Right atrium auricular region (tissue), 2 donors: ENCODE results near the gene RGS6. TPM values are rescaled to one million over a fixed set of nuclear protein-coding genes. Genes with fewer than 3 reads are reported as not detected.
A peak's percentile ranks its signal among the peaks of the same experiment; 100 is the strongest.

Experiments used
- DNase-seq: peaks from one replicate; pipeline ENCODE4 v3.0.0-alpha.2; 2019; ENCODE audit warnings: low spot score
- H3K27ac ChIP-seq, 2 donors: fragments of 200-600 bp; sonication (generic); 1 replicate in 1 of 2; 2 replicates in 1 of 2; pipeline ENCODE4 v1.5.1; 2016 to 2019
- H3K27me3 ChIP-seq, 2 donors: fragments of 200-600 bp; sonication (generic); one replicate each; pipeline versions ENCODE4 v1.5.1 to v1.6.0; 2017 to 2019
- H3K36me3 ChIP-seq: fragments of 200-600 bp; sonication (generic); one replicate; pipeline ENCODE4 v1.5.1; 2016
- H3K4me1 ChIP-seq, 2 donors: fragments of 200-600 bp; sonication (generic); one replicate each; pipeline versions ENCODE4 v1.5.1 to v1.6.0; 2017 to 2019
- H3K4me3 ChIP-seq, 2 donors: fragments of 200-600 bp; sonication (generic); 1 replicate in 1 of 2; 2 replicates in 1 of 2; pipeline ENCODE4 v1.5.1; 2017 to 2019; ENCODE audit warnings: mild to moderate bottlenecking in 1 of 2, moderate library complexity in 1 of 2
- H3K9me3 ChIP-seq, 2 donors: fragments of 200-600 bp; sonication (generic); one replicate each; pipeline ENCODE4 v1.5.1; 2019
- total RNA-seq, 2 donors: library from RNA; depleted of rRNA; stranded (reverse); fragments of >200 nt; gene quantifications; one replicate each; pipeline ENCODE4 v1.1.0, GENCODE V29; 2016
- TF ChIP-seq, protein P1 (sequence below), 2 donors: fragments of 200-600 bp; sonication (generic); IDR thresholded peaks; one replicate each; pipeline ENCODE4 v1.5.1; 2019; ENCODE audit warnings: antibody characterized with exemption in 2 of 2

Gene RGS6
- total RNA-seq, 2 donors from 2014 or later = 12.1 to 13.1 TPM

- Histone ChIP-seq H3K4me1 (peaks cover 0 to 14% of the 10 kb centered on the region in 2 donors), H3K27me3 (no peaks in the 10 kb centered on the region), H3K36me3 (no peaks in the 10 kb centered on the region), H3K27ac (peak overlapping the region; percentile 71 to 77), H3K4me3 (no peak overlapping the region), H3K9me3 (no peaks in the 10 kb centered on the region)
- DNase-seq = no peak
- TF ChIP-seq, protein P1, sequence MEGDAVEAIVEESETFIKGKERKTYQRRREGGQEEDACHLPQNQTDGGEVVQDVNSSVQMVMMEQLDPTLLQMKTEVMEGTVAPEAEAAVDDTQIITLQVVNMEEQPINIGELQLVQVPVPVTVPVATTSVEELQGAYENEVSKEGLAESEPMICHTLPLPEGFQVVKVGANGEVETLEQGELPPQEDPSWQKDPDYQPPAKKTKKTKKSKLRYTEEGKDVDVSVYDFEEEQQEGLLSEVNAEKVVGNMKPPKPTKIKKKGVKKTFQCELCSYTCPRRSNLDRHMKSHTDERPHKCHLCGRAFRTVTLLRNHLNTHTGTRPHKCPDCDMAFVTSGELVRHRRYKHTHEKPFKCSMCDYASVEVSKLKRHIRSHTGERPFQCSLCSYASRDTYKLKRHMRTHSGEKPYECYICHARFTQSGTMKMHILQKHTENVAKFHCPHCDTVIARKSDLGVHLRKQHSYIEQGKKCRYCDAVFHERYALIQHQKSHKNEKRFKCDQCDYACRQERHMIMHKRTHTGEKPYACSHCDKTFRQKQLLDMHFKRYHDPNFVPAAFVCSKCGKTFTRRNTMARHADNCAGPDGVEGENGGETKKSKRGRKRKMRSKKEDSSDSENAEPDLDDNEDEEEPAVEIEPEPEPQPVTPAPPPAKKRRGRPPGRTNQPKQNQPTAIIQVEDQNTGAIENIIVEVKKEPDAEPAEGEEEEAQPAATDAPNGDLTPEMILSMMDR (IDR thresholded peaks at IDR 0.05) = no peak
Observed at GRCh38 chr14:72565149-72565559, 632.9 kb downstream of the RGS6 start.

DNA sequence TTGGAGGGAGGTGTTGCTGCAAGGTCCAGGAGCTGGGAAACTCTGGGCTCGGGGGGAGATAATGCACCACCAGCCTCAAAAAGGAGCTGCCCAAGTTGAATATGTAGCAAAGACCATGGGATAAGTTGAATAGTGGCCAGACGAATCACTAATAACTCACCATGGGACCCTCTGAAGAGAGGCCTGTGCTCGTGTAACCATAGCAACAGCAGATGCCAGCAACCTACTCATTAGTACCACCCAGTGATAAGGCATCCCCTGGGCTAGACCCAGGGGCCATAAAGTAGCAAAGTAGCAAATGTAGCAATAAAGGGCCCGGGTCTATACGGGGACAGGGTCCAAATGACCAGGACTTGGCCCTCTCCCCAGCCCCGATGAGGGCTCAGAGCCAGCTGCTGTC is 633.7 kb downstream of the RGS6 start:
- Histone ChIP-seq H3K27me3 (no peaks in the 10 kb centered on the region), H3K4me3 (no peak overlapping the region), H3K4me1 (peaks cover 0 to 8% of the 10 kb centered on the region in 2 donors), H3K9me3 (no peaks in the 10 kb centered on the region), H3K36me3 (no peaks in the 10 kb centered on the region), H3K27ac (peak overlapping the region; percentile 71 to 77)
- TF ChIP-seq, protein P1 (IDR thresholded peaks at IDR 0.05) = no peak
- no peak for DNase-seq

DNA sequence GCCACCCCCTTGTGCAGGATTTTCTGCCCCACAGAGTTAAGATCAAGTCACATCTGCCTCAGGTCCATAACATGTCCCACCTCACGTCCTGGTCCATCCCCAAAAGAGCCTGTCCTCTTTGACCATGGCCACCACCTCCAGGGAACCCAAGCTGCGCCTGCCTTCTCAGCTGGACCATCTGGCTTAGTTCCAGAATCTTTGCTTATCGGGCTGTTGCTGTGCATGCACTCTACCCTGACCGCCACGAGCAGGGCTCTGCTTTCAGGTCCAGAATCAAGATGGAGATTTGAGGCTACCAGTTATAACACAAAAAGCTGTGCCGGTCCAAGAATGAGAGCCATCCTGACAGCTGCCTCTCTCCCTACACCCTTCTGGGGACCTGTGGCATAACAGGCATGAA is 635.0 kb downstream of the RGS6 start:
- no peak for DNase-seq

DNA sequence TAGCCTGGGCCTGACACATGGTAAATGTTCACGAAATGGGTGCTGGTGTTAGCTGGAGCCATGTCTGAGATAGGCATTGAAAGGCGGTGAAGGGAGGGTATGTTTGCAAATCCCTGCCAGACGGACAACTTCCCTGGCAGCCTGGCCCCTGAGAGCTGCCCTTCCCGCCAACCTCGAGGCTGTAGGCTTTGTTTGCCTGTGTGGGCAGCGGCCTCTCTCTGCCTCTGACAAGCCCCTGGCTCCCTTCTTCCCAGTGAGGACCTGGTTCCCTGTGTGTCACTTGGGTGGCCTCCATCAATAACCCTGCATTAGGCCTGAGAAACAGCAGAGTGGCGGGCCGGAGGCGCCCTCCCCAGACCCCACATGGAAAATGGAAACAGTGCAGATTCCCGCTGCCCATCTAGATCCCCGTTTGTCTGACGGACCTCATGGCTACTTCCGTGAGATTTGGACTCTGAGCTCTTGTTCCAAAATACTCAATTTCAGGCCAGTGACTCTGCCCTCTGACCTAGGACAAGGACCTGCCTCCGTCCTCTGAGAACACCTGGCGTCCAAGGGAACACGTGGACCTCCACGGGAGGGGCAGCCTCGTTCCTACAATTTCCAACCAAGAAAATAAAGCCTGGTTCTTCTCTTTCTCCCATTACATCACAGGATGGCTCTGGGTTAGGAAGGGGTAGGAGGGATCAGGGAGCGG is 636.2 kb downstream of the RGS6 start:
- no peaks in the 10 kb centered on the region for H3K36me3 ChIP-seq
- H3K4me3 ChIP-seq = no peak overlapping the region
- peaks cover 0 to 8% of the 10 kb centered on the region in 2 donors for H3K4me1 ChIP-seq
- H3K9me3 ChIP-seq = no peaks in the 10 kb centered on the region
- H3K27me3 ChIP-seq = no peaks in the 10 kb centered on the region
- no peak overlapping the region for H3K27ac ChIP-seq
- TF ChIP-seq, protein P1 (IDR thresholded peaks at IDR 0.05) = no peak
- DNase-seq = no peak

More for the DNA sequence above, 635.0 kb downstream of the RGS6 start:
- no peaks in the 10 kb centered on the region for H3K36me3 ChIP-seq
- no peak overlapping the region for H3K4me3 ChIP-seq
- peak overlapping the region in 1 of 2 donors; percentile 71 for H3K27ac ChIP-seq
- no peaks in the 10 kb centered on the region for H3K27me3 ChIP-seq
- no peaks in the 10 kb centered on the region for H3K9me3 ChIP-seq
- TF ChIP-seq, protein P1 (IDR thresholded peaks at IDR 0.05) = no peak
- peaks cover 0 to 8% of the 10 kb centered on the region in 2 donors for H3K4me1 ChIP-seq

DNA sequence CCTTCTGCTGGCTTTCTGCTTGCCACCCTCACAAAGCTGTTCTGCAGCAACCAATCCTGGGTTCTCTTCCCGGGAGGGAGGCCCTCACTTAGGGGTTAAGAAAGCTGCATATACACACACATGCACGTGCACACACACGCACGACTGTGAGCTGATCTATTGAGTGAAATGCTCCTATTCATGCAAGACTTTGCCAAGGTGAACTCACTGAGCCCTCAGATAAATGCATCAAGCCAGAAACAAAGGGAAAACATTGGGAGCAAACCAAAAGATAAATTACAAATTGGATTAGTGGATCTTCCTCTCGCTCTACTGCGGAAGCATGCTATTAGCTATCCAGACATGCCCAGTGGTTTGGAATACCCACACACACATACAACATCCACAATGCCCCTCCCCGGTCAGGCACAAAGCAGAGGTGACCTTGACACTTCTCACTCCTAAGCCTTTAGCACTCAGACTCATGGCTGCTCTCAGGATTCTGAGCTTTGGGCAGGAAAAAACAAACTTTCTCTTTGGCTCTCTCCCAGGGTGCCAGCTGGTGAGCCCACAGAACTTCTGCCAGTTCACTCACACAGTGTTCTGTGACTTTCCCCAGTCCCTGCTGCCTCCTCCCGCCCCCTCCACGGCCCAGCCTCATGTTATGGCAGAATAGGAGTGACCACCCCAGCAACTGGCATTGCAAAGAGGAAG is 641.6 kb downstream of the RGS6 start:
- Histone ChIP-seq H3K27ac (peak overlapping the region; percentile 50 to 72), H3K27me3 (no peaks in the 10 kb centered on the region), H3K4me1 (peaks cover 0 to 16% of the 10 kb centered on the region in 2 donors), H3K36me3 (no peaks in the 10 kb centered on the region), H3K4me3 (no peak overlapping the region), H3K9me3 (no peaks in the 10 kb centered on the region)
- TF ChIP-seq, protein P1 (IDR thresholded peaks at IDR 0.05) = no peak
- DNase-seq = no peak
